HCEC 1CT (cell line): ENCODE data around the gene AP3S1.
"Not testable (repeated sequence)": the region's sequence is repeated elsewhere in the genome, so short reads cannot be mapped to it uniquely, and the experiment has no call there.

ENCODE experiments used
- DNase-seq: peaks from one replicate; pipeline ENCODE4 v3.0.0-alpha.2; 2017

The AP3S1 gene

DNA sequence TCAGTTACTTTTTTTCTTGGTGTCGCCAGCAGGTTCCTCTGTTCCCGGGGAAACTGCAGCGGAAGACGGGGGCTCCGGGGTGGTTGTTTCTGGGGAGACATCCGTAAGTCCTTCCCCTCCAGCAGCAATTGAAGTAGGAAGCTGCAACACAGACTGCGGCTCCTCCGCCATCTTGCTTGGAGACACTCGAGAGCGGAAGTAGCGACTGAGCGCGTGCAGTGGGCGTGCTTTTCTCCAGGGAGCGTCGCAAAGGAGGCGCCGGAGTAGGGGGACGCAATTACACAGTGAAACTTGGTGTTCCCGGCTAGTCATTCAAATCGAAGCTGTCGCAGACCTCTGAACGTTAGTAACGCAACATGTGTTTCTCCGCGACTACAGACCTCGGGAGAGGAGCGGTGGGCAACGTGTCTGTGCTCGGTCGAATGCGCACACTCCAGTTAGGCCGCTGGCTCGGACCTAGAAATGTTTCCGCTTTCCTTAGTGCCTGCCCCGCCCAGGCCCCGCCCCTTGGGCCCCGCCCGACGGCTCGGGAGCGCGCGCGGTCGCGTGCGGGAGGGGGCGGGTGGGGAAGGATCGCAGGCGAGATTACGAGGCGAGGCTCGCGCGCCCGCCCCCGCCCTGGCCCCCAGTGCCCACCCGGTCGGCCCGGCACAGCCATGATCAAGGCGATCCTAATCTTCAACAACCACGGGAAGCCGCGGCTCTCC is at the start of gene AP3S1, which contains the start of gene ATG12:
Gene AP3S1, plus strand, starts transcription at position 554 of the 707 bp plus-strand sequence. Its CDS starts 103 bp downstream, at position 657.
Gene ATG12, minus strand, starts transcription at position 184 of the 707 bp plus-strand sequence. Its CDS starts 13 bp downstream, at position 171.
- DNase-seq, result peak; percentile 93

DNA sequence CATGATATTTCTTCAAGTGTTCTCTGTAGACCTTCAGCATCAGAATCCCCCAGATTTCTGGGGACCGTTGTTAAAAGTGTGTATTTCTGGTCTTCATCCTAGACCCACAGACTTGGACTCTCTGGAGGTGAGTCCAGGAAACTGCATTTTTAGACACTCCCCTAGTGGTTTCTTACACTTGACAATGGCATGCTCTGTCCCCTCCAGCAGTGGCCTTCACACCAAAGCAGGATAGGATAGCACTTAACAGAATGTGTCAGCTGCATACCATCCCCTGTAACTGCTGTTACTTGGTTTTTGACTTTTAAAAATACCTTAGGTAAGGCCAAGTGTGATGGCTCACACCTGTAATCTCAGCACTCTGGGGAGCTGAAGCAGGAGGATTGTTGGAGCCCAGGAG is 46.0 kb upstream of the AP3S1 start:
- no peak for DNase-seq

DNA sequence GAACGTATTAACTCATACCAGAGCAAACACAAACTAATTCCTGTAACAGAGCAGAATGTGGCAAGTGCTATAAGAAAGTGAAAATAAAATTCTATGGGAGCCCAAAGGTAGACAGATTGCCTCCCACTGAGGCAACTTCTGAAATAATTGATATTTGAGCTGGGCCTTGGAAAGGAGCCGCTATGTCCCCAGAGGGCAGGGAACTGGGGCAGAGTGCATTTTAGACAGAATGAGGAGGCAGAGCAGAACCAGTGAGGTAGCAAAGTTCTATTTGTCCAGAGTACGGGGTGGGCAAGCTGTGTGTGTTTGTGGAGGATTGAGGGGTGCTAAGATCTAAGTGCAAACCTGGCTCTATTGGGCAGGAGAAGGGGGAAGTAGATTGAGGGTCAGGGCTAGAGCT is 45.1 kb upstream of the AP3S1 start:
- DNase-seq, result no peak

DNA sequence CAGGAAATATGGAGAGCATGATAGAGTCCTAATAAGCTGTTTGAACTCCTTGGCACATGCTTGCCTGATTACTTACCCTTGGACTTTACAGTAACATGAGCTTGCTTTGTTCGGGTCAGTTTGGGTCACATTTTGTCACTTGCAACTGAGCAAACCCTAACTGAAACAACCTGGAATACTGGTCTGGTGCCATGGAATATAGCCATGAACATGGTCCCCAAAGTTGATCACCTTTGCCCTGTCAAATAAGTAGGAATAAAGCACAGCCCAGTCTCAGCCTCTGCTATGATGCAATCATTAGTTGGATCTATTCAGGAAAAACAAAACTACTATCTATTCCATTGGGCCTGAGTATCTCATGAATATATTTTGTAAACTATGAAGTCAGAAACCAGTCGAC is 43.5 kb upstream of the AP3S1 start:
- no peak for DNase-seq

- DNase-seq, result no peak
These were observed 41.6 kb upstream of the AP3S1 start for GRCh38 chr5:115800108-115800507.

DNA sequence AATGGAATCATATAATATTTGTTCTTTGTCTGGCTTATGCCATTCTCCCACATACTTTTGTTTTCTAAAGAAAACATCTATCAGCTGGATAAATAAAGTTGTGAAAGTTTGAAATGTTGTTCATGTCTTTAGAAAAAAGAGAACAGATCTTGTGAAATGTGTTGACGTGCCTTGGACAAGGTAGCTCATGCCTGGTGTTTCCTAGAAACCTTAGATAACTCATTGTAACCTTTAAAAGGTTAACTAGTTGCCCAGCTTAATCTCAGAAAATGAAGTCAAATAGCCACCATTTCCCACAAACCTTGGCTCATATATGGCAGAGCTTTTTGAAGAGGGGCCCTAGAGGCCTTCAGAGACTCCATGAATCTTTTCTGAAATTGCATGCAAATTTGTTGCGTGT is 40.6 kb upstream of the AP3S1 start:
- no peak for DNase-seq

- DNase-seq, result no peak
These were observed 39.8 kb upstream of the AP3S1 start for GRCh38 chr5:115801984-115802383.

- no peak for DNase-seq
These were observed 34.6 kb upstream of the AP3S1 start for GRCh38 chr5:115806986-115807653.

GRCh38 chr5:115807654-115808052 is 34.1 kb upstream of the AP3S1 start:
- no peak for DNase-seq

GRCh38 chr5:115808066-115808465 is 33.7 kb upstream of the AP3S1 start:
- not testable (repeated sequence) for DNase-seq

GRCh38 chr5:115809946-115810345 is 31.8 kb upstream of the AP3S1 start:
- DNase-seq, result no peak

- peak; percentile 37 for DNase-seq
These were observed 31.0 kb upstream of the AP3S1 start for GRCh38 chr5:115810761-115811160.

GRCh38 chr5:115811406-115811805 is 30.3 kb upstream of the AP3S1 start:
- no peak for DNase-seq

DNA sequence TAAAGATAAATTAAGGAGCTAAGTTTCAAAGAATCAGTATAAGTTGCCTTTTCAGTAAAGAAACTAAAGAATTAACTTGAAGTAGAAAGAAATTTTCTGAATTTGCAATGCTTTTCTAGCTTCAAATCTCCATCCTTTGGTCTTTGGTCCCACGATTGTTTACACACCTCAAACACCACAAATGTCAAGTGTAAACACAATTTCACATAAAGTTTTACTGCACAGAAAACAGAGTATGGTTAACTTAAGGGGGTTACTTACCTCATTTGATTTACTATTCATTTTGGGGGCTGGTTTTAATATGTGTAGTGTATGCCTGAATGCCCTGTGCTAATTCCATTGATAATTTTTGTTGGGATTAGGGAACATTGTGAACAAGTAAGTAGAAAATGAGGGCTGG is 29.4 kb upstream of the AP3S1 start:
- DNase-seq, result no peak

GRCh38 chr5:115813719-115814118 is 28.0 kb upstream of the AP3S1 start:
- no peak for DNase-seq

GRCh38 chr5:115815006-115815692 is 26.6 kb upstream of the AP3S1 start:
- DNase-seq, result no peak

GRCh38 chr5:115815693-115816225 is 26.0 kb upstream of the AP3S1 start:
- no peak for DNase-seq

DNA sequence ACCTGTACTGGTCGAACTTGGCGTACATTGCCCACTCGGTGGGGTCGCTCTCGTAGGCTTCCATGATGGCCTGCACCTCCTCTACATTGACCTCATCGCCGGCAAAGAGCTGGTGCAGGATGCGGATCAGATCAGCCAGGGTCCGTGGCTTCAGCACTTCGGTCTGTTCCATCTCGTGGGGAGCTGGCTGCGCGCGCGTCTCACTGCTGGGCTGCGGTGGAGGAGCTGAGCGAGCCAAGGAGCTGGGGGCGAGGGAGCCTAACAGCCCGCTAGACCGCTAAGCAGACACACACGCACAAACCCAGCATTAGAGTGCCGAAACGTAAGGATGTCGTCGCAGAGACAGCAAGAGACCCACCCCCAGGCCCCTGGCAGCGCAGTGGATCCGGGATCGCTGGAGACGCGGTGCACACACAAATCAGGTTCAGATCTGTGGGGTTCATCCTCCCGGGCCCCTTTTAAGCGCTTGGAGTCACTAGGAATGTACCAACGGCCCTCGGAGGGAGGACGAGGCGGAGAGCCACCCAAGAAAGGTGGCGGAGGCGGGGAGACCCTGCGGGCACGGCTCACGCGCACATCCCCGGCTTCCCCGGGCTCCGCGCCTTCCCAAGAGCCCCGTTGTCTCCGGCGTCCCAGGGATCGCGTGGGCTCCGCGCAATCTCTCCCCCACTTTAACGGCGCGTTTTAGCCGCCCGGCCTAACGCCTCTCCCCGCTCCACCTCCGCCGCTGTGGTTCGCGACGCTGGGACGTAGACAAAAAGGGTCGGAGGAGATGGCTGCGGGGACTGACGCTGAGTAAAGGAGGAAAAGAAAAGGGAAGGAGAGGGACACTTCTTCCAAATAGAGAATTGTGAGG is 25.3 kb upstream of the AP3S1 start, which contains the start of gene CDO1:
Gene CDO1, minus strand, starts transcription at position 434 of the 856 bp plus-strand sequence. Its CDS starts 262 bp downstream, at position 172.
- peak; percentile 50 for DNase-seq

DNA sequence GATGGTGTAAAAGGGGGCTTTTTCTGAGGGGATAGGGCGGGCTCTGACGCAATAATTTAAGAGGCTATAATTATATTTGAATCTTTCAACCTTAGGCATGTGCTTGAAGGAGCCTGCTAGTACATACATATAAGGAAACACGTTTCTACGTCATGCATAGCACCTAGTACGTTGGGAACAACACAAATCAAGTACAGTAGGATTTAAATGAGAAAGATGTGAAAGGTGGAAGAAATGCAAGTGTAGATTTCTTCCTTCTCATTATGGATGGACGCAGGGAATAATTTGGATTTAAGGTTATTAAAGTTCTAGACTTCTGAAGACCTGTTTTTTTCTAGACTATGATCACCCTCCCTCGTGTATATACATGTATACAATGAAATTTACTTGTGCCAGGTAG is 24.3 kb upstream of the AP3S1 start:
- DNase-seq, result no peak

GRCh38 chr5:115818821-115819220 is 22.9 kb upstream of the AP3S1 start:
- no peak for DNase-seq

GRCh38 chr5:115820846-115821245 is 20.9 kb upstream of the AP3S1 start:
- no peak for DNase-seq

DNA sequence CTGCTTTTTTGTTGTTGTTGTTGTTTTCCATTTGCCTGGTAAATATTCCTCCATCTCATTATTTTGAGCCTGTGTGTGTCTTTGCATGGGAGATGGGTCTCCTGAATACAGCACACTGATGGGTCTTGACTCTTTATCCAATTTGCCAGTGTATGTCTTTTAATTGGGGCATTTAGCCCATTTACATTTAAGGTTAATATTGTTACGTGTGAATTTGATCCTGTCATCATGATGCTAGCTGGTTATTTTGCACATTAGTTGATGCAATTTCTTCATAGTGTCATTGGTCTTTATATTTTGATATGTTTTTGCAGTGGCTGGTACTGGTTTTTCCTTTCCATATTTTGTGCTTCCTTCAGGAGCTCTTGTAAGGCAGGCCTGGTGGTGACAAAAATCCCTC is 16.8 kb upstream of the AP3S1 start:
- not testable (repeated sequence) for DNase-seq
